GM19467 (cell line): ENCODE results near the gene PDE4D.
"Not testable (repeated sequence)": the region's sequence is repeated elsewhere in the genome, so short reads cannot be mapped to it uniquely, and the experiment has no call there.

ENCODE experiments used
- ATAC-seq: cut with Tn5 transposase; IDR thresholded peaks from one replicate; pipeline ENCODE4 v1.9.1; 2021; ENCODE audit warnings: mild to moderate bottlenecking, moderate library complexity; ENCODE audit not compliant: unreplicated experiment

PDE4D gene

GRCh38 chr5:59005934-59006701 lies 887.4 kb downstream of the PDE4D start:
- no peak for ATAC-seq

- no peak for ATAC-seq
Observed at GRCh38 chr5:59003641-59004040, 889.9 kb downstream of the PDE4D start.

- no peak for ATAC-seq
Observed at GRCh38 chr5:59003124-59003523, 890.4 kb downstream of the PDE4D start.

- ATAC-seq: no peak
Observed at GRCh38 chr5:59002162-59002825, 891.2 kb downstream of the PDE4D start.

GRCh38 chr5:59001716-59002115 lies 891.8 kb downstream of the PDE4D start:
- no peak for ATAC-seq

GRCh38 chr5:59001154-59001553 lies 892.4 kb downstream of the PDE4D start:
- no peak for ATAC-seq

- no peak for ATAC-seq
Observed at GRCh38 chr5:59000211-59000610, 893.3 kb downstream of the PDE4D start.

- no peak for ATAC-seq
Observed at GRCh38 chr5:58999804-59000203, 893.7 kb downstream of the PDE4D start.

- no peak for ATAC-seq
Observed at GRCh38 chr5:58998544-58998943, 895.0 kb downstream of the PDE4D start.

GRCh38 chr5:58995779-58996178 lies 897.7 kb downstream of the PDE4D start:
- ATAC-seq: not testable (repeated sequence)

GRCh38 chr5:58993461-58993860 lies 900.1 kb downstream of the PDE4D start:
- no peak for ATAC-seq

- no peak for ATAC-seq
Observed at GRCh38 chr5:58988938-58989337, 904.6 kb downstream of the PDE4D start.

- ATAC-seq: no peak
Observed at GRCh38 chr5:58987193-58987592, 906.3 kb downstream of the PDE4D start.

- ATAC-seq: no peak
Observed at GRCh38 chr5:58986281-58986680, 907.2 kb downstream of the PDE4D start.

GRCh38 chr5:58985759-58986158 lies 907.8 kb downstream of the PDE4D start:
- no peak for ATAC-seq

- no peak for ATAC-seq
Observed at GRCh38 chr5:58985311-58985710, 908.2 kb downstream of the PDE4D start.

- no peak for ATAC-seq
Observed at GRCh38 chr5:58983526-58984452, 909.7 kb downstream of the PDE4D start.

GRCh38 chr5:58980890-58981289 lies 912.6 kb downstream of the PDE4D start:
- no peak for ATAC-seq

- no peak for ATAC-seq
Observed at GRCh38 chr5:58979090-58979489, 914.4 kb downstream of the PDE4D start.

- no peak for ATAC-seq
Observed at GRCh38 chr5:58974601-58975000, 918.9 kb downstream of the PDE4D start.

- no peak for ATAC-seq
Observed at GRCh38 chr5:58974083-58974482, 919.4 kb downstream of the PDE4D start.
